Liver (tissue), 9 donors: ENCODE results near the gene GTSE1. TPM values are rescaled to one million over a fixed set of nuclear protein-coding genes. Genes with fewer than 3 reads are reported as not detected.

Source experiments
- DNase-seq: peaks from one replicate; pipeline ENCODE4 v3.0.0-alpha.2; 2017; ENCODE audit warnings: low spot score
- H3K27ac ChIP-seq, 2 donors: one replicate each; pipeline ENCODE4 v1.7.0; 2013; ENCODE audit warnings: inconsistent platforms in 2 of 2, low read length in 2 of 2, control low read depth in 1 of 2, low read depth in 1 of 2, mild to moderate bottlenecking in 1 of 2
- H3K27me3 ChIP-seq, 4 donors: one replicate each; pipeline versions ENCODE4 v1.6.1 to v1.7.0; 2013; ENCODE audit warnings: low read length in 3 of 4, inconsistent platforms in 1 of 4, mild to moderate bottlenecking in 1 of 4, moderate library complexity in 1 of 4; ENCODE audit not compliant: control insufficient read depth in 4 of 4, insufficient read depth in 4 of 4
- H3K36me3 ChIP-seq, 4 donors: one replicate each; pipeline versions ENCODE4 v1.6.1 to v1.7.0; 2013; ENCODE audit warnings: low read length in 3 of 4, mild to moderate bottlenecking in 3 of 4, low read depth in 1 of 4, moderate library complexity in 1 of 4; ENCODE audit not compliant: control insufficient read depth in 4 of 4, insufficient read depth in 3 of 4
- H3K4me1 ChIP-seq, 4 donors: one replicate each; pipeline versions ENCODE4 v1.6.1 to v1.7.0; 2013; ENCODE audit warnings: low read length in 3 of 4, mild to moderate bottlenecking in 3 of 4, moderate library complexity in 1 of 4; ENCODE audit not compliant: control insufficient read depth in 4 of 4, insufficient read depth in 4 of 4
- H3K4me3 ChIP-seq, 3 donors: one replicate each; pipeline versions ENCODE4 v1.6.1 to v1.7.0; 2013; ENCODE audit warnings: low read length in 3 of 3, control low read depth in 1 of 3, low read depth in 1 of 3, mild to moderate bottlenecking in 1 of 3
- H3K9ac ChIP-seq, 2 donors: one replicate each; pipeline ENCODE4 v1.7.0; 2013; ENCODE audit warnings: low read length in 2 of 2, mild to moderate bottlenecking in 2 of 2, moderate library complexity in 2 of 2, control low read depth in 1 of 2, low read depth in 1 of 2
- H3K9me3 ChIP-seq, 4 donors: one replicate each; pipeline versions ENCODE4 v1.6.1 to v1.7.0; 2013; ENCODE audit warnings: low read length in 3 of 4; ENCODE audit not compliant: control insufficient read depth in 4 of 4
- ATF3 ChIP-seq: IDR thresholded peaks from 2 replicates; pipeline ENCODE4 v1.6.1; 2016; ENCODE audit warnings: antibody characterized with exemption
- CTCF ChIP-seq: fragments of 150-350 bp; IDR thresholded peaks from 2 replicates; pipeline ENCODE4 v1.5.1; 2017; ENCODE audit warnings: improper control_type of control experiment, low read depth, low read length; ENCODE audit not compliant: missing input control
- EGR1 ChIP-seq, 2 donors: IDR thresholded peaks; 2 replicates each; pipeline ENCODE4 v1.6.1; 2016 to 2018; ENCODE audit warnings: antibody characterized with exemption in 2 of 2, low read depth in 2 of 2
- FOXA1 ChIP-seq: IDR thresholded peaks from 2 replicates; pipeline ENCODE4 v1.6.1; 2016; ENCODE audit warnings: antibody characterized with exemption
- FOXA2 ChIP-seq: IDR thresholded peaks from 2 replicates; pipeline ENCODE4 v1.6.1; 2016; ENCODE audit warnings: antibody characterized with exemption
- HNF4A ChIP-seq, 2 donors: conservative IDR thresholded peaks; 2 replicates each; pipeline ENCODE4 v1.6.1; 2016; ENCODE audit warnings: antibody characterized with exemption in 2 of 2, mild to moderate bottlenecking in 2 of 2
- NR2F2 ChIP-seq: IDR thresholded peaks from 2 replicates; pipeline ENCODE4 v1.6.1; 2016; ENCODE audit warnings: antibody characterized with exemption
- RAD21 ChIP-seq, 2 donors: IDR thresholded peaks; 2 replicates each; pipeline ENCODE4 v1.6.1; 2016; ENCODE audit warnings: antibody characterized with exemption in 2 of 2, mild to moderate bottlenecking in 2 of 2
- RXRA ChIP-seq, 2 donors: IDR thresholded peaks; 2 replicates each; pipeline ENCODE4 v1.6.1; 2017 to 2018; ENCODE audit warnings: antibody characterized with exemption in 2 of 2, mild to moderate bottlenecking in 1 of 2
- SP1 ChIP-seq: IDR thresholded peaks from 2 replicates; pipeline ENCODE4 v1.6.1; 2018; ENCODE audit warnings: antibody characterized with exemption, mild to moderate bottlenecking
- TAF1 ChIP-seq: conservative IDR thresholded peaks from 2 replicates; pipeline ENCODE4 v1.6.1; 2016; ENCODE audit warnings: antibody characterized with exemption, mild to moderate bottlenecking
- YY1 ChIP-seq: IDR thresholded peaks from 2 replicates; pipeline ENCODE4 v1.6.1; 2016; ENCODE audit warnings: antibody characterized with exemption, mild to moderate bottlenecking
- ZBTB33 ChIP-seq: IDR thresholded peaks from 2 replicates; pipeline ENCODE4 v1.6.1; 2016; ENCODE audit warnings: antibody characterized with exemption
- WGBS: extraction: QIAGEN DNeasy Blood & Tissue Kit; methylation state at CpG from one replicate; pipeline ENCODE4 v1.1.7; 2013; 5-methylcytosine and 5-hydroxymethylcytosine counted together
- polyA plus RNA-seq, 2 donors: library from polyadenylated mRNA; stranded (reverse) in 1 of 2; unstranded in 1 of 2; fragments of 200-250 nt in 1 of 2; fragments of >200 nt in 1 of 2; fragmentation: Nextera tagmentation in 1 of 2; extraction: Ambion mirVana in 1 of 2; gene quantifications; one replicate each; pipeline versions ENCODE4 v1.2.1 to v1.2.3, GENCODE V29; 2013 to 2015
- total RNA-seq, 2 donors: library from RNA; depleted of rRNA; stranded (reverse); fragments of >200 nt; gene quantifications; one replicate each; pipeline ENCODE4 v1.2.3, GENCODE V29; 2014
- donor health status: healthy.
- donor health status: healthy.
- donor health status: healthy.
- donor health status: healthy.
- donor health status: healthy.

Gene GTSE1
- total and polyA plus RNA-seq, 4 donors: 0.17 to 13.9 (median 0.85) TPM

GRCh38 chr22:46280999-46281623 lies 15.6 kb upstream of the GTSE1 start:
- no peaks in the 10 kb centered on the region for H3K4me1 ChIP-seq
- H3K27ac ChIP-seq: peak overlapping the region in 1 of 2 donors; percentile 60
- no peak overlapping the region for H3K4me3 ChIP-seq
- H3K9ac ChIP-seq: no peak overlapping the region
- H3K27me3 ChIP-seq: no peaks in the 10 kb centered on the region
- H3K9me3 ChIP-seq: no peaks in the 10 kb centered on the region
- H3K36me3 ChIP-seq: peaks cover 45 to 88% (median 79%) of the 10 kb centered on the region in 4 donors
- 79% methylated on average over 19 of the region's 19 CpGs for WGBS
- no peak for DNase-seq
- TF ChIP-seq RXRA (IDR thresholded peaks at IDR 0.05): peak in 1 of 2 donors; percentile 37
- TF ChIP-seq EGR1 (IDR thresholded peaks at IDR 0.05; ENCODE audit: low read depth in 2 of 2): no peak

GRCh38 chr22:46281866-46282678 lies 14.6 kb upstream of the GTSE1 start:
- WGBS: 97% methylated on average over 13 of the region's 13 CpGs
- H3K9ac ChIP-seq: no peak overlapping the region
- H3K4me3 ChIP-seq: no peak overlapping the region
- H3K27ac ChIP-seq: no peak overlapping the region
- no peaks in the 10 kb centered on the region for H3K27me3 ChIP-seq
- H3K4me1 ChIP-seq: no peaks in the 10 kb centered on the region
- no peaks in the 10 kb centered on the region for H3K9me3 ChIP-seq
- no peak for DNase-seq
- TF ChIP-seq ATF3 (no peak), HNF4A (conservative IDR thresholded peaks at IDR 0.05) (no peak), CTCF (no peak), YY1 (no peak), SP1 (no peak), ZBTB33 (no peak), FOXA2 (no peak), RXRA (IDR thresholded peaks at IDR 0.05) (no peak), FOXA1 (no peak)
- H3K36me3 ChIP-seq: peaks cover 47 to 92% (median 82%) of the 10 kb centered on the region in 4 donors

- Histone ChIP-seq H3K4me3 (no peak overlapping the region), H3K36me3 (peaks cover 42 to 94% (median 76%) of the 10 kb centered on the region in 4 donors), H3K9me3 (no peaks in the 10 kb centered on the region), H3K4me1 (peaks cover 0 to 4% (median 2%) of the 10 kb centered on the region in 4 donors), H3K27ac (no peak overlapping the region), H3K27me3 (no peaks in the 10 kb centered on the region), H3K9ac (no peak overlapping the region)
- no peak for TF ChIP-seq FOXA1
- TF ChIP-seq HNF4A (conservative IDR thresholded peaks at IDR 0.05): no peak
- no peak for TF ChIP-seq NR2F2
- TF ChIP-seq SP1: no peak
- TF ChIP-seq RAD21 (IDR thresholded peaks at IDR 0.05): no peak
- TF ChIP-seq TAF1: no peak
- TF ChIP-seq ZBTB33: no peak
- WGBS: 99% methylated on average over 3 of the region's 3 CpGs
- DNase-seq: no peak
Measured at GRCh38 chr22:46286006-46286405, 10.7 kb upstream of the GTSE1 start.
